ENCODE results near the gene MRPL38. TPM values are rescaled to one million over a fixed set of nuclear protein-coding genes. Genes with fewer than 3 reads are reported as not detected.
A peak's percentile ranks its signal among the peaks of the same experiment; 100 is the strongest.
"Not testable (repeated sequence)": the region's sequence is repeated elsewhere in the genome, so short reads cannot be mapped to it uniquely, and the experiment has no call there.

Gene MRPL38
- total RNA-seq, 2 donors from 2014 or later: 42.4 to 56.2 TPM

DNA sequence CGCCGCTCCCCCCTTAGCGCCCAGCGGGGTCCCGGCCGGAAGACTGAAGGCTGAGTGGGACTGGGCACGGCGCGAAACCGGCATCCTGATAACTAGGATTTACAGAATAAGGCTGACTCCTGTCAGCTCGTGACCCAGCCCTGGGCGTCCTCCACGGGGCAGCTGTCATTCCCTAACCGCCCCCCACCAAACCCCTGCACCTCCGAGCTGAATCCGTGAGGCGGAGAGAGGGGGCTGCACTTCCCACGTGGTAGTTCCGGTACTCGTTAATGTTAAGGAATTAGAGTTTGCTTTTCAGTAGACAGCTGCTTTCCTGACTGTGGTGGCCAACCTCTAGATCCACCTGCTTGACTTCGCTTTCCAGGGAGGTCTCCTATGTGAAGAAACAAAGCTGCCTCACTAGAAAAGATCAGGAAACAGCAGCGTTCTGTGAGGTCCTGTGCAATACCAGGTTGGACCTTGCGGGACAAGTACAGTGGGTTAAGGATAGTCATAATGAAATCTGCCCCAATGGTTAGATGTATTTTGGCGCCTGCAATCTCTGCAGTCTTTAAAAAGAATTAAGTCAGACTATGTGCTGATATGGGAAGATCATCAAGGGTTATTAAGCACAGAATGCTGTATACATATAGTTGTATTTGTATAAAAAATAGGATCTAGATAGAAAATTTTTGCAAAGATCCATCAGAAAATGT lies 48.5 kb downstream of the MRPL38 start:
- DNase-seq (ENCODE audit: low spot score) (no peak), ATAC-seq (ENCODE audit: insufficient number of reproducible peaks, low FRiP score, low read depth) (no peak)

DNA sequence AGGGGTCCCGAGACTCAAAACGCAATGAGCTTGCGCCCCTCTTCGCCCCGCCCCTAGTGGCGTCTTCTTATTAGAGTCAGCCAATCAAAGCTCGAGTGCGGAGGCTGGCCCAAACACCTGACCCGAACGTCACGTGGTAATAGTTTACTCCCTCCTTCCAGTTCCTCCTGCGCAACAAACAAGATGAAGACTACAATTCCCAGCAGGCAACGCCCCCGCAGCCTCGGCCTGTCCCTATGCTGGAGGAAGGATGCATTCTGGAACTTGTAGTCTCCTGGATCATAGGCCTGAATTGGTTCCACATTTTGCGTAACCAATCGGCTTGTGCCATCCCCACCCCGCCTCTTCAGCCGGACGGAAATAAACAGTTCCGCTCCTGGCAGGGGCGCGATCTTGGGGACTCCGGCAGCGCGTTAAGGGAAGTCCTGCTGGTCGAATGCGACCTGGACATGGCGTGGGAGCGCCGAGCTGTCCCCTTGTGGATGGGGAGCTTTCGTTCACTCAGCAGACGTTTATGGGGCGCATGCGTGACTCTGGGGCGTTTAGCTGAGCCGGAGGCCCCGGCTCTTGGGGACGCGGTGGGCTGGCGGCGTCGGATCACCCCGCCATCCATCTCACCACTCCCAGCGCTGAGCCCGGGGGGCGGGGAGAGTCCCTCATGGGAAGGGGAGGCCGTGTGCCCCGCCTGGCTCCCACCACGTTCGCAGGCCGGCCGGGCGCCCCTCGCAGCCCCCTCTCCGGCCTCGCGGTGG lies 49.2 kb downstream of the MRPL38 start, which contains the start of gene WBP2:
WBP2 (minus strand) TSS at position 26 of the 752 bp plus-strand sequence. CDS start 38 bp downstream, outside the sequence.
- DNase-seq (ENCODE audit: low spot score): peak; percentile 99
- no peaks in the 10 kb centered on the region for H3K27me3 ChIP-seq (replicated peaks; ENCODE audit: insufficient read depth)
- peak; percentile 96 for ATAC-seq (ENCODE audit: insufficient number of reproducible peaks, low FRiP score, low read depth)
- no peaks in the 10 kb centered on the region for H3K9me3 ChIP-seq
- peaks cover 18 to 36% of the 10 kb centered on the region in 2 donors for H3K4me1 ChIP-seq (ENCODE audit: control insufficient read depth in 1 of 2, low read depth in 2 of 2)
- H3K36me3 ChIP-seq: peaks cover 15% of the 10 kb centered on the region
- TF ChIP-seq, protein P1, sequence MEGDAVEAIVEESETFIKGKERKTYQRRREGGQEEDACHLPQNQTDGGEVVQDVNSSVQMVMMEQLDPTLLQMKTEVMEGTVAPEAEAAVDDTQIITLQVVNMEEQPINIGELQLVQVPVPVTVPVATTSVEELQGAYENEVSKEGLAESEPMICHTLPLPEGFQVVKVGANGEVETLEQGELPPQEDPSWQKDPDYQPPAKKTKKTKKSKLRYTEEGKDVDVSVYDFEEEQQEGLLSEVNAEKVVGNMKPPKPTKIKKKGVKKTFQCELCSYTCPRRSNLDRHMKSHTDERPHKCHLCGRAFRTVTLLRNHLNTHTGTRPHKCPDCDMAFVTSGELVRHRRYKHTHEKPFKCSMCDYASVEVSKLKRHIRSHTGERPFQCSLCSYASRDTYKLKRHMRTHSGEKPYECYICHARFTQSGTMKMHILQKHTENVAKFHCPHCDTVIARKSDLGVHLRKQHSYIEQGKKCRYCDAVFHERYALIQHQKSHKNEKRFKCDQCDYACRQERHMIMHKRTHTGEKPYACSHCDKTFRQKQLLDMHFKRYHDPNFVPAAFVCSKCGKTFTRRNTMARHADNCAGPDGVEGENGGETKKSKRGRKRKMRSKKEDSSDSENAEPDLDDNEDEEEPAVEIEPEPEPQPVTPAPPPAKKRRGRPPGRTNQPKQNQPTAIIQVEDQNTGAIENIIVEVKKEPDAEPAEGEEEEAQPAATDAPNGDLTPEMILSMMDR (IDR thresholded peaks at IDR 0.05): peak; percentile 35
- H3K27ac ChIP-seq: peak within 1 kb of the TSS; percentile 96 to 98
- peak within 1 kb of the TSS; percentile 90 for H3K4me3 ChIP-seq

More for the DNA sequence above, 48.5 kb downstream of the MRPL38 start:
- peaks cover 18 to 32% of the 10 kb centered on the region in 2 donors for H3K4me1 ChIP-seq (ENCODE audit: control insufficient read depth in 1 of 2, low read depth in 2 of 2)
- no peaks in the 10 kb centered on the region for H3K9me3 ChIP-seq
- H3K36me3 ChIP-seq: peaks cover 7% of the 10 kb centered on the region
- H3K27me3 ChIP-seq (replicated peaks; ENCODE audit: insufficient read depth): no peaks in the 10 kb centered on the region
- TF ChIP-seq, protein P1 (IDR thresholded peaks at IDR 0.05): no peak
- H3K27ac ChIP-seq: peak overlapping the region; percentile 96 to 98
- H3K4me3 ChIP-seq: peak overlapping the region; percentile 90

DNA sequence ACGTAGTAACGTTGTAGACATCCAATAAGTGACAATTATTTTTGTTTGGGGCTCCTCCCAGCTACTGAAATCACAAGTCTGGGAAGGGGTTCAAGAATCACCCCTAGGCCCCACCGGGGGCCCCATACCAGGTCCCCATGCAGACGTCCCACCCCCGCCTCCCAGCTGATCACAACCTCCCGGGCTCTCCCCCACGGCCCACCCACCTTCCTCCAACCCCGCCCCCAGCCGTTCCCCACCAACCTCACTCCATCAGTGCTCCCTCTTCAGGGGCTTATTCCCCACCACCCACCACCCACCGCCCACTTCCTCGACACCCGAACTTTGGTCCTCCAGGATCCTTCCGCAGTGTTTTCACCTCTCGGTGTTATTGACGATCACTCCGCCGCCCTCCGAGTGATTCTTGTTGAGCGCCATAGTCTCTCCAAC lies 49.8 kb downstream of the MRPL38 start:
- Histone ChIP-seq H3K27me3 (replicated peaks; ENCODE audit: insufficient read depth) (no peaks in the 10 kb centered on the region), H3K4me1 (ENCODE audit: control insufficient read depth in 1 of 2, low read depth in 2 of 2) (peaks cover 18 to 36% of the 10 kb centered on the region in 2 donors), H3K27ac (peak overlapping the region; percentile 84 to 98), H3K9me3 (no peaks in the 10 kb centered on the region), H3K36me3 (peaks cover 20% of the 10 kb centered on the region), H3K4me3 (peak overlapping the region; percentile 90)
- no peak for DNase-seq (ENCODE audit: low spot score)
- TF ChIP-seq, protein P1 (IDR thresholded peaks at IDR 0.05): peak; percentile 17
- no peak for ATAC-seq (ENCODE audit: insufficient number of reproducible peaks, low FRiP score, low read depth)

DNA sequence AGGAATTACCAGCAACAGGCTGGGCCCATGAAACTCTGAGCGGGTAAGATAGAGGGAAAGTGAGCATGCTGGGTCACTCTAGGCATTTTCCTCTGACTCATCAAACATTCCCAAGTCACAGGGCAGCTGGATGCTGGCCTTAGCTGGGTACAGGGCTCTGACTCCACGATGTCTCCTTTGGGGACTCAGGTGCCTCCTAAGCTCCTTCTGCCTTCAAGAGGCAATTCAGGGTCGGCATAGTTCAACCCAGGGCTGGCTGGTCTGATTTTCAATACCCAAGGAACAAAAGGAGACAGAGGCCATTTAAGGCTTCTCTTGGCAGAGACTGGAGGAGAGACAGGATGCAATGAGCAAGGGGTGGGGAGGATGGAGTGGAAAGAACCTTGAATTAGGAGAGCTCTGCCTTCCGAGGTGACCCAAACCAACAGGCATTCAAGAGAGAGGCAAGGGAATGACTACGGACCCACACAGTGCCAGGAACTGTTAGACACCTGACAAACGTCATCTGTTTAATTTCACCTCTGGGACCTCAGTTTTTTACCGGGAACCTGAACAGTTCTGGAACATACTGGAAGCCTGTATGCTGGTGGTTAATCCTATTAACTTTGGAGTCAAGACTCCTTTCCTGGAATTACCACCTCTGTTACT lies 50.5 kb downstream of the MRPL38 start:
- Histone ChIP-seq H3K4me1 (ENCODE audit: control insufficient read depth in 1 of 2, low read depth in 2 of 2) (peaks cover 18 to 36% of the 10 kb centered on the region in 2 donors), H3K9me3 (no peaks in the 10 kb centered on the region), H3K27ac (peak overlapping the region; percentile 84 to 98), H3K27me3 (replicated peaks; ENCODE audit: insufficient read depth) (no peaks in the 10 kb centered on the region), H3K4me3 (peak overlapping the region; percentile 90), H3K36me3 (peaks cover 27% of the 10 kb centered on the region)
- no peak for DNase-seq (ENCODE audit: low spot score)
- TF ChIP-seq, protein P1 (IDR thresholded peaks at IDR 0.05): no peak
- ATAC-seq (ENCODE audit: insufficient number of reproducible peaks, low FRiP score, low read depth): peak; percentile 60

DNA sequence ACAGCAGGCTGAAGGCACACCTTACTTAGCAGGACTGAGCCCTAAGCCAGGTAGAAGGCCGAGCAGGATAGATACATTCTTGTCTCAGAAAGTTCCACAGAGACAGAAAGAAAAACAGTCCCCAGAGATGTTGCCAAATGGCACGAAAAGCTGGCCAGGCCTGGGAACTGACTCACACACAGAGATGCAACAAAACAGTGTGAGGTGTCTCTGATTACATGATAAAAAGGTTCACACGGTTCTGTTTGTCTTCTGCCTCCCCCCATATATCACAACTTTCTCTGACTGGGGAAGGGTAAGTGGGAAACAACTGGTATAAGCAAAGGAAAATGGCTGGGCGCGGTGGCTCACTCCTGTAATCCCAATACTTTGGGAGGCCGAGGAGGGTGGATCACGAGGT lies 51.3 kb downstream of the MRPL38 start:
- peaks cover 35% of the 10 kb centered on the region for H3K36me3 ChIP-seq
- H3K9me3 ChIP-seq: no peaks in the 10 kb centered on the region
- H3K4me3 ChIP-seq: peak overlapping the region; percentile 90
- H3K27me3 ChIP-seq (replicated peaks; ENCODE audit: insufficient read depth): no peaks in the 10 kb centered on the region
- DNase-seq (ENCODE audit: low spot score): no peak
- H3K27ac ChIP-seq: peak overlapping the region; percentile 84 to 98
- no peak for ATAC-seq (ENCODE audit: insufficient number of reproducible peaks, low FRiP score, low read depth)
- peaks cover 21 to 36% of the 10 kb centered on the region in 2 donors for H3K4me1 ChIP-seq (ENCODE audit: control insufficient read depth in 1 of 2, low read depth in 2 of 2)
- TF ChIP-seq, protein P1 (IDR thresholded peaks at IDR 0.05): no peak

DNA sequence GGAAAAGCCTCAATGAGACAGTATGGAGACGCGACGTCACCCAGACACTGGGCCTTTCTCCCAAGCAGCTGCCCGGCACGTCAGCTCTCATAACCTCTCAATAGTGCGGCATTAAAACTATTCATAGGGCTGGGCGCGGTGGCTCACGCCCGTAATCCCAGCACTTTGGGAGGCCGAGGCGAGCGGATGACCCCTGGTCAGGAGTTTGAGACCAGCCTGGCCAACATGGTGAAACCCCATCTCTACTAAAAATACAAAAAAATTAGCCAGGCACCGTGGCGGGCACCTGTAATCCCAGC lies 53.0 kb downstream of the MRPL38 start:
- H3K9me3 ChIP-seq; DNase-seq (ENCODE audit: low spot score); H3K27ac ChIP-seq; H3K4me3 ChIP-seq; H3K27me3 ChIP-seq (replicated peaks; ENCODE audit: insufficient read depth); ATAC-seq (ENCODE audit: insufficient number of reproducible peaks, low FRiP score, low read depth): not testable (repeated sequence)
- H3K4me1 ChIP-seq (ENCODE audit: control insufficient read depth in 1 of 2, low read depth in 2 of 2): peaks cover 21 to 41% of the 10 kb centered on the region in 2 donors
- H3K36me3 ChIP-seq: peaks cover 53% of the 10 kb centered on the region

Measured in thoracic aorta (tissue), 2 donors.